ENCODE results near the gene SERPINA9.
"Not testable (repeated sequence)": the region's sequence is repeated elsewhere in the genome, so short reads cannot be mapped to it uniquely, and the experiment has no call there.

The SERPINA9 gene

GRCh38 chr14:94485944-94486841 is 10.2 kb upstream of the SERPINA9 start:
- DNase-seq (ENCODE audit: low read depth), result peak; percentile 23

GRCh38 chr14:94484481-94484880 is 8.5 kb upstream of the SERPINA9 start:
- no peak for DNase-seq (ENCODE audit: low read depth)

- no peak for DNase-seq (ENCODE audit: low read depth)
Measured at GRCh38 chr14:94483729-94484275, 7.8 kb upstream of the SERPINA9 start.

GRCh38 chr14:94483071-94483451 is 7.1 kb upstream of the SERPINA9 start:
- DNase-seq (ENCODE audit: low read depth), result no peak

GRCh38 chr14:94482132-94483070 is 6.4 kb upstream of the SERPINA9 start:
- not testable (repeated sequence) for DNase-seq (ENCODE audit: low read depth)

- no peak for DNase-seq (ENCODE audit: low read depth)
Measured at GRCh38 chr14:94481468-94482131, 5.6 kb upstream of the SERPINA9 start.

GRCh38 chr14:94480809-94481208 is 4.8 kb upstream of the SERPINA9 start:
- no peak for DNase-seq (ENCODE audit: low read depth)

GRCh38 chr14:94478420-94478819 is 2.4 kb upstream of the SERPINA9 start:
- DNase-seq (ENCODE audit: low read depth), result no peak

GRCh38 chr14:94474581-94475031 is 1.4 kb downstream of the SERPINA9 start:
- DNase-seq (ENCODE audit: low read depth), result no peak

- DNase-seq (ENCODE audit: low read depth), result no peak
Measured at GRCh38 chr14:94473666-94474410, 2.2 kb downstream of the SERPINA9 start.

- DNase-seq (ENCODE audit: low read depth), result no peak
Measured at GRCh38 chr14:94472842-94473241, 3.2 kb downstream of the SERPINA9 start.

GRCh38 chr14:94471045-94471444 is 5.0 kb downstream of the SERPINA9 start:
- no peak for DNase-seq (ENCODE audit: low read depth)

- DNase-seq (ENCODE audit: low read depth), result no peak
Measured at GRCh38 chr14:94470311-94470710, 5.7 kb downstream of the SERPINA9 start.

GRCh38 chr14:94469261-94469660 is 6.7 kb downstream of the SERPINA9 start:
- no peak for DNase-seq (ENCODE audit: low read depth)

GRCh38 chr14:94467728-94468520 is 8.1 kb downstream of the SERPINA9 start:
- DNase-seq (ENCODE audit: low read depth), result no peak

- DNase-seq (ENCODE audit: low read depth), result no peak
Measured at GRCh38 chr14:94466706-94467370, 9.2 kb downstream of the SERPINA9 start.

- no peak for DNase-seq (ENCODE audit: low read depth)
Measured at GRCh38 chr14:94465042-94465441, 11.0 kb downstream of the SERPINA9 start.

- no peak for DNase-seq (ENCODE audit: low read depth)
Measured at GRCh38 chr14:94464290-94464689, 11.7 kb downstream of the SERPINA9 start.

- DNase-seq (ENCODE audit: low read depth), result no peak
Measured at GRCh38 chr14:94462763-94463572, 13.0 kb downstream of the SERPINA9 start.

All from activated T-helper 9 cell treated with anti-CD3 and anti-CD28 coated beads, Interleukin-2, amount 50 U/mL, for 16 hours (primary cell).